Retina (tissue), 1 donor: ENCODE data around the gene KHNYN.

Source experiments
- DNase-seq: peaks from one replicate; pipeline ENCODE4 v3.0.0-alpha.2; 2016

KHNYN gene

GRCh38 chr14:24401810-24402702 is 27.7 kb upstream of the KHNYN start:
- DNase-seq, result no peak

DNA sequence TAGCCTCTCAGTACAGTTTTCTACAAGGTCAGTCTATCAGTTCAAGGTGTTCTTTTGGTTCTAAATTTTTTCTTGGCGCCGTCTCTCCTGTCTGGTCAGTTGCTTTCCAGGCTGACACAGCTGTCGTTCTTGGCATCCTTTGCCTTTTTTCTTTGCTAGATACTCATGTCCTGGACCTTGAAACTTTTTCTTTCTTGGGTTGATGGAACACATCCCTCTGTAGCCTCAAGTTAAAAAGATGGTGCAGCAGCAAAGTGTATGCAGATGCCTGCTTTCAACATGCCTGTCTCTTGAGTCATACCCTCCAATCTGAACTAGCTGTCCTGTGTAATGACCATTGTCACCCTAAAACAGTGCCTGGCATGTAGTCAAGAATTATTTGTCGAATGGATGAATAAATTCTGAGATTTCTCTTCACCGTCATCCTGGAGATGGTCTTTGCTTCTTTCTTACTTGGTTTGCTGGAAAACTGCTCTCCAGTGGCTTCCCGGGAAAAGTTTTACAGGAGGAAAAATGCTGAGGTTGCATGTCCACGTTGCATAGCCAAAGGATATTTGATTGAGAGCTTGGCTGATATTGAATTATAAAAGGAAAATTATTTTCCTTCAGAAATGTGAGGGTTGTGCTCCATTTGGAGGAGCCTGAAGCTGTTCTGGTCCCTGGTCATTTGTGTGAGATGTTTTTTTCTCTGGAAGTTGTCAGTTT is 26.3 kb upstream of the KHNYN start:
- DNase-seq, result no peak

- no peak for DNase-seq
Measured at GRCh38 chr14:24404814-24405213, 24.9 kb upstream of the KHNYN start.

- DNase-seq, result no peak
Measured at GRCh38 chr14:24406416-24406815, 23.3 kb upstream of the KHNYN start.

- no peak for DNase-seq
Measured at GRCh38 chr14:24407608-24408325, 22.0 kb upstream of the KHNYN start.

DNA sequence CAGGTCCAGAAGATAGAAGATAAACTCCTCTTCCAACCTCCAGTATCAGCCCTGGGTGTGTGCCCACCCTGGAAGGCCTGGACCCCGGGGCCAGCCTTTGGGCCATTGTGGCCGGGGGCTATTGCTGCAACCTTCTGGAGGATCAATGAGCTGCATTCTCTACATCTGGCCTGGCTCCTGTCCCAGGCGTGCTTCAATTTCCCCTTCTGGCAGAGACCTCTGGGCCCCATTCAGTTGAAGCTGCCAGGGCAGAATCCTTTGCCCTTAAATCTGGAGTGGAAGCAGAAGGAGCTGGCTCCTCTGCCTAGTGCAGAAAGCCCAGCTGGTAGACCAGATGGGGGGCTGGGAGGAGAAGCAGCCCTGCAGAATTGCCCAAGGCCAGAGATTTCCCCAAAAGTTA is 21.0 kb upstream of the KHNYN start:
- DNase-seq, result no peak

- DNase-seq, result no peak
Measured at GRCh38 chr14:24409192-24409591, 20.6 kb upstream of the KHNYN start.

DNA sequence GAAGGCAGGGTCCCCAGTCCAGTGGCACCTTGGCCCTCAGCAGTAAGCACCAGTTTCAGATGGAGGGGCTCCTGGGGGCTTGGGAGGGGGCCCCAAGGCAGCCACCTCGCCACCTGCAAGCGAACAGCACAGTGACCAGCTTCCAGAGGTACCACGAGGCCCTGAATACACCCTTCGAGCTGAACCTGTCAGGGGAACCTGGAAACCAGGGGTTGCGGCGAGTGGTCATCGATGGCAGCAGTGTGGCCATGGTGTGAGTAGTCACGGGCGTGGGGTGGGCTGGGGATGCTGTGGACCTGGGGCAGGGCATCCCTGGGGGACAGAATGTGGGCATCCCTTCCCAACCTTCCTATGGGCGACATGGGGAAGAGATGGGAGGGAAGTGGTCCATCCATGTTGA is 19.8 kb upstream of the KHNYN start:
- DNase-seq, result no peak

GRCh38 chr14:24411443-24412389 is 18.0 kb upstream of the KHNYN start:
- DNase-seq, result peak; percentile 54

DNA sequence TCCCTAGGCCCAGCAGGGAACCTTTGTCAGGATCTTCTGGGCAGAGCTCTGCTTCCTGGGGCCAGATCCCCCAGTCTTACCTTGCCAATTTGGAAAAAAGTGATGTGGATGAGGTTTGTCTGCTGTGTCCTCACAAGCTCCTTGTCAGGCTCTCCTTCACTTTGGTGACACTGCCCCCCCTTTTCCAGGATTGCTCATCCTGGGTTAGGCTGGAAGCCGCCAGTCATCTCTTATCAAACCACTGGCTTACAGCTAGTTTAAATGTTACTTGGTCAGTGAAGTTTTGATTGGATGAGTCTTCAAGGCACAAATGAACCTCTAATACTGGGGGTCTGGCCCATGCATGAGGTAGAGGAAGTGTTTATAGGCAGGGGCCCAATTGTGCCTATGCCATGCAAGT is 15.7 kb upstream of the KHNYN start:
- DNase-seq, result no peak

- DNase-seq, result no peak
Measured at GRCh38 chr14:24414732-24415420, 14.9 kb upstream of the KHNYN start.

DNA sequence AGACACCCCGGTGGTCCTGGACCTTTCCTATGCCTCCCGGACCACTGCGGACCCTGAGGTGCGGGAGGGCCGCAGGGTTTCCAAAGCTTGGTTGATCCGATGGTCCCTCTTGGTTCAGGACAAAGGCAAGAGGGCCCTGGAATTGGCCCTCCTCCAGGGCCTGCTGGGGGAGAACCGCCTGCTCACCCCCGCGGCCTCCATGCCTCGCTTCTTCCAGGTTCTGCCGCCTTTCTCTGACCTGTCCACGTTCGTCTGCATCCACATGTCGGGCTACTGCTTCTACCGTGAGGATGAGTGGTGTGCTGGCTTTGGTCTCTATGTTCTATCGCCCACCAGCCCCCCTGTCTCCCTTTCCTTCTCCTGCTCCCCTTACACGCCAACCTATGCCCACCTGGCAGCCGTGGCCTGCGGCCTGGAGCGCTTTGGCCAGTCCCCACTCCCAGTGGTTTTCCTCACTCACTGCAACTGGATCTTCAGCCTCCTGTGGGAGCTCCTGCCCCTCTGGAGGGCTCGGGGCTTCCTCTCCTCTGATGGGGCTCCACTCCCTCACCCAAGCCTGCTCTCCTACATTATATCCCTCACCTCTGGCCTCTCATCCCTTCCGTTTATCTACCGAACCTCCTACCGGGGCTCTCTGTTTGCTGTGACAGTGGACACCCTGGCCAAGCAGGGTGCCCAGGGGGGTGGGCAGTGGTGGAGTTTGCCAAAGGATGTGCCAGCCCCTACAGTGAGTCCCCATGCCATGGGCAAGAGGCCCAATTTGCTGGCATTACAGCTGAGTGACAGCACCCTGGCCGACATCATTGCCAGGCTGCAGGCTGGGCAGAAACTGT is 14.1 kb upstream of the KHNYN start:
- no peak for DNase-seq

DNA sequence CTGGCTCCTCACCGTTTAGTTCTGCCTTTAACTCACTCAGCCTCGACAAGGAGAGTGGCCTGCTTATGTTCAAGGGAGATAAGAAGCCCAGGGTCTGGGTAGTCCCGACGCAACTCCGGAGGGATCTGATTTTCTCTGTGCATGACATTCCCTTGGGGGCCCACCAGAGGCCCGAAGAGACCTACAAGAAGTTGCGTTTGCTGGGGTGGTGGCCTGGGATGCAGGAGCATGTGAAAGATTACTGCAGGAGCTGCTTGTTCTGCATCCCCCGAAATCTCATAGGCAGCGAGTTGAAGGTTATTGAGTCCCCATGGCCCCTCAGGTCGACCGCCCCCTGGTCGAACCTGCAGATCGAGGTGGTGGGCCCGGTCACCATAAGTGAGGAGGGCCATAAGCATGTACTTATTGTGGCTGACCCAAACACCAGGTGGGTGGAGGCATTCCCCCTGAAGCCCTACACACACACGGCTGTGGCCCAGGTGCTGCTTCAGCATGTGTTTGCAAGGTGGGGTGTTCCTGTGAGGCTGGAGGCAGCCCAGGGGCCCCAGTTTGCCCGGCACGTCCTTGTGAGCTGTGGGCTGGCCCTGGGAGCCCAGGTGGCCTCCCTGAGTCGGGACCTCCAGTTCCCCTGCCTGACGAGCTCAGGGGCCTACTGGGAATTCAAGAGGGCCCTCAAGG is 13.4 kb upstream of the KHNYN start:
- DNase-seq, result no peak

DNA sequence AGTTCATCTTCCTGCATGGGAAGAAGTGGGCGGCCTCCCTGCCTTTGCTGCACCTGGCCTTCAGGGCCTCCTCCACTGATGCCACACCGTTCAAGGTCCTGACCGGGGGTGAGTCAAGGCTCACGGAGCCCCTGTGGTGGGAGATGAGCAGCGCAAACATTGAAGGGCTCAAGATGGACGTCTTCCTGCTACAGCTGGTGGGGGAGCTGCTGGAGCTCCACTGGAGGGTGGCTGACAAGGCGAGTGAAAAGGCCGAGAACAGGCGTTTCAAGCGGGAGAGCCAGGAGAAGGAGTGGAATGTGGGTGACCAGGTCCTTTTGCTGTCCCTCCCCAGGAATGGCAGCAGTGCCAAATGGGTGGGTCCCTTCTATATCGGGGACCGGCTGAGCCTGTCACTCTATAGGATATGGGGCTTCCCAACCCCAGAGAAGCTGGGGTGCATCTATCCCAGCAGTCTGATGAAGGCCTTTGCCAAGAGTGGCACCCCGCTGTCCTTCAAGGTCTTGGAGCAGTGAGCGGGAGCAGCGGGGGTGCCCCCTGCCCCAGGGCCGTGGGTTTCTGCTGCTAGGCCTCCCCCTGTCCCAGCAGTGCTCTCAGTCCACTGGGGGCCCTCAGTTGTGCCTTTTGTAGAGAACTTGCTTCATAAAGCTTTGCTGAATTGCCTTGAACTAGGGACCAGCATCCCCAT is 12.7 kb upstream of the KHNYN start:
- no peak for DNase-seq

DNA sequence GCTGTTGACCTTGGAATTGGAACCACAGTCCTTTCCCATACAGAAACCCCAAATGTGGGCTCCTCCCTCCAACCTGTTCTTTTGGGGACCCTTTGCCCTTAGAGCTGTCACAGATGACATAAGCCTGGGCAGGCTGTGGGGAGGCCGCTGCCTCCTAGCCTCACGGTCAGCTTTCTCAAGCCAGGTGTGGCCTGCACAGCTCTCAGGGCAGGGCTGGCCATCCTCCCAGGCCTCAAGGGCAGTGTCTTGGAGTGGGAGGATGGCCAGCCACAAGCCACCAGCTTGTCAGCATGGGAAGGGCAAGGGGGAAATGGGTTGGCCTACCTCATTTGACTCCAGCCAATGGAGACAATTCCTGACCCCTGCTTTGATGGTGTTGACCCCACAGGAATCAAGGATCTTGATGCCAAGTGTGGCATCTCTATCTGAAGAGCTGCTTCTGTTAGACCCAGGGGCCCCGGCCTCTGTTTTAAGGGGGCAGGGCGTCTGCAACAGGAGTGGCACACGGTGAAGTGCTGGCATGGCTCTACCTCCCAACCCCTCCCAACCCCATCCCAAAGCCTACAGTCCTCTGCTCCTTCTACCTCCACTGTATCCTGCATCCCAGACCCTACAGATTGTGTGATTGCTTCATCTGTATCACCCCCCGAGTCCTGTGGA is 11.8 kb upstream of the KHNYN start:
- no peak for DNase-seq

GRCh38 chr14:24418492-24418873 is 11.3 kb upstream of the KHNYN start:
- no peak for DNase-seq

DNA sequence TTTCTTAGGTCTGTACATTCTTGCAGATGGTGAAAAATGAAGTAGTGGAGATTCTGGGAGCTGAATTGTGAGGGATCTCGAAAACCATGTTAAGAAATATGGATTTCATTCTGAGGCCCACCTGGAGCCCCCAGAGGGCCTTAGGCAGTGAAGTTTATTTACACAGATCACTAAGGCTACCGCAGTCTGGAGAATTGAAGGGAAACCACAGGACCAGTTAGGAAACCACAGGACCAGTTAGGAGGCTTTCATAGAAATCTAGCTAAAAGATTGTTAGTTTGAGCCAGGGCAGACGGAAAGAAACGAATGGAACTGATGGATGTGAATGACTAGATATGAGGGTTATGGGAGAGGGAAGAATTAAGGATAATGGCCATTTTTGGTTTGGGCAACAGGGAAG is 7.5 kb upstream of the KHNYN start:
- no peak for DNase-seq

DNA sequence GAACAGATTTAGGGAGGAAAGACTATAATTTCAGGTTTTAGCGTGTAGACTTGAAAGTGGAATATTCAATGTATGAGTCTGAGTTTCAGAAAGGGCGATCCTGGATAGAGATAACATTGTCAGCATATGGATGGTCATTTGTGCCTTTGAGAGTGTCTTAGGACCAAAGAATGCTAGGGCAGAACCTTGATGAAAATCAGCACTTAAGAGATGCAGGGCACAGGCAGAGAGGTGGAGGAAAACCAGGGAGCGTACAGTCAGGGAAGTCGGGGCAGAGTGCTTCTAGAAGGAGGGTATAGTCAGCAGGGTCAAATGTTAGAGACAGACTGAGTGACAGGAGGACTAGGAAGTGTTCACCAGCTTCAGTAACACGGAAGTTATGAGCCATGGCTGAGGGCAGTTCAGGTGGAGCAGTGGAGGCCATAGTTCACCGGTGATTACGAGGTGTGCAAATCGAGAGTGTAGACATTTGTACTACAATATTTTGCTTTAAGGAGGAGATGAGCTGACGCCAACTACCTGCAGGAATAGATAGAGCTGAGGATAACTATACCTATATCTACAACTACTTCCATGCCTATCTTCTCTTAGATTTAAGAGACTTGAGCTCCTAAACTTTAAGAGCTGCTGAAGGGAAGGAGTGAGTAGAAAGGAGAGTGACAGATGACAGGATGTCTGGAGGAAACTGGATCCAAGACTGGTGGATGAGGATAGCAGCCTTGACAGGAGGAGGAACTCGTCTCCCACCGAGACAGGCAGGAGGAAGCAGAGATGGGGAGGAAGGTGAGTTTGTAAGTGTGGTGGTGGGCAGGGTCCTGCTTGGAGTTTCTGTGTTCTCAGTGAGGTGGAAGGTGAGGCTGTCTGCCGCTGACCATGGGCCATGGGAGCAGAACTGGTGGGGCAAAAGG is 6.8 kb upstream of the KHNYN start:
- DNase-seq, result no peak
